DMS53 (cell line): Measurements from ENCODE around the gene PIGZ.

Experiments
- DNase-seq: peaks from one replicate; lab custom pipeline; 2025; lab: John Stamatoyannopoulos, UW

Gene PIGZ

DNA sequence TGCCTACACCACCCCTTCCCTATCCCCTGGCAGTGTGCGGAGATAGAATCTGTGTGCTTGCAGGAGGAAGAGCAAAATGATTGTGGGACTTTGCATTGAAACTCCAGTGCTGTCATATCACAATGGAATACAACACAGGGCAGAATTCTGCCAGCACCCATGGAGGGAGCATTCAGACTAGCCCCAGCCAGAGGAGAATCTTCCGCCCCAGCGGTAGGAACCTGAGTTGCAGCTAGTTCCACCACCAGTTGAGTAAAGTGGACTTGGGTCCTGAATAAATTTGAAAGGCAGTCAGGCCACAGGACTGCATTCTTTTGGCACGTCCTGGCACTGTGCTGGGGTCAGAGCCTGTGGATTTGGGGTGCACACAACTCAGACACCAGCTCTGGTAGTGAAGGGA lies 53.8 kb downstream of the PIGZ start:
- no peak for DNase-seq

- no peak for DNase-seq
These were observed 64.9 kb downstream of the PIGZ start for GRCh38 chr3:196903740-196904139.

GRCh38 chr3:196902296-196902695 lies 66.3 kb downstream of the PIGZ start:
- no peak for DNase-seq

DNA sequence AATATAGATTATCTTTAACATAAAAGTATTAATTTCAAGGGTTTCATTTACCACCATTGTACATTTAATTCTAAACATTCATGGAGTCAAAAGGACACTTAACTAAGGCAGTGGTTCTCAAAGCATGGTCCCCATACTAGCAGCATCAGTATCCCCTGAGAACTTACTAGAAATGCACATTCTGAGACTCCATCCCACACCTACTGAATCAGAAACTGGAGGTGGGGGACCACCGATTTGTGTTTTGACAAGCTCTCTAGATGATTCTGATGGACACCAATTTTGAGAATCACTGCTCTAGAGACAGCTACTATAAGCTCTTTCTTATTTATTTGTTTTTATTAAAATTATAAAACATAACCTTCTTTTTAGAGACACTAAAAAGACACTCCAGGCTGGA lies 66.9 kb downstream of the PIGZ start:
- no peak for DNase-seq
